ENCODE measurements around the gene DDIT3. TPM values are rescaled to one million over a fixed set of nuclear protein-coding genes. Genes with fewer than 3 reads are reported as not detected.

Gene DDIT3, protein sequence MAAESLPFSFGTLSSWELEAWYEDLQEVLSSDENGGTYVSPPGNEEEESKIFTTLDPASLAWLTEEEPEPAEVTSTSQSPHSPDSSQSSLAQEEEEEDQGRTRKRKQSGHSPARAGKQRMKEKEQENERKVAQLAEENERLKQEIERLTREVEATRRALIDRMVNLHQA
- total RNA-seq, result 6.3 and 6.7 TPM in 2 replicates

GRCh38 chr12:57520053-57520818 lies at the start of gene DDIT3:
Gene DDIT3 (minus strand): TSS chr12:57520514. CDS start chr12:57517406, 3,108 bp downstream.

GRCh38 chr12:57549909-57550640 lies 29.8 kb upstream of the DDIT3 start, which contains the start of gene KIF5A:
Gene KIF5A (plus strand): TSS chr12:57550044. CDS start chr12:57550272, 228 bp downstream.

GRCh38 chr12:57546438-57547287 lies 26.3 kb upstream of the DDIT3 start, which contains the start of gene DCTN2:
Gene DCTN2 (minus strand): TSS chr12:57547192. CDS start chr12:57547063, 129 bp downstream.

GRCh38 chr12:57522011-57522886 lies 1.9 kb upstream of the DDIT3 start, which contains the start of gene MBD6:
Gene MBD6 (plus strand): TSS chr12:57522824. CDS start chr12:57524304, 1,480 bp downstream.

GRCh38 chr12:57487597-57488401 lies 32.5 kb downstream of the DDIT3 start, which contains the start of gene MARS1:
Gene MARS1 (plus strand): TSS chr12:57488068. CDS start chr12:57488091, 23 bp downstream.

DNA sequence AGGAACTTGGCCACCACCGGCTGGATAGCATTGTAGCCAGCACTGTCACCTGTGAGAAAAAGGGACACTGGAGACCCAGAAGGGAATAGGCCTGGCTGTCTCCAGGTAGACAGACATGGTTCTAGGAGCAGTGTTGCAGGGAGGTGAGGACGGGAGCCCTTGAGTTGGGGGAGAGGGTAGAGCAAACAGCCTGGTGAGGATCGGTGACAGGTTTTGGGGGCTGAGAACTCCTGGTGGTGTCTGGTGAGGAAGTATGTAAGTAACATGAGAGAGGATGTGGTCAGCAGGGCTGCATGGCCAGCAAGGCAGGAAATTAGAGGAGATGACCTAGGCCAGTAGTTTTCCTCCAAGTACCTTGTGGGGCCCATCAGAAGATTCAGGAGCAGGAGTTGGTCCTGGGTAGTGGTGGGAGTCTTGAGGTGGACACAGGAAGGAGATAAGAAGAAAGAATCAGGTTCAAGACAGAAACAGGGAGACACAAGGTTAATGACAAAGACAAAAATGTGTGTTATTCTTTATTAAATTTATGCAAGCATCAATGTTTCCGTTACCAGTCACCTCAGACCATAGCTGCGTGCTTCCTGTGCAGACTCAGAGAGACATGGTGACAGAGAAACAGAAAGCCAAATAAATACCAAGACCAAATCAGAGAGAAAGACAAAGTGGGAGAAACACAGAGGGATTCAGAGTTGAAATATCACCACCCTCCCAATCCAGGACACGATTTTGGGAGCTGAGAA lies 40.8 kb downstream of the DDIT3 start, which contains the start of gene ARHGAP9:
Gene ARHGAP9, minus strand, starts transcription at position 491 of the 740 bp plus-strand sequence. Its CDS starts 460 bp downstream, at position 31.

Small RNA genes within 50 kb of the gene (small RNA-seq; reads per million reads assigned to genes)
- gene MIR616, result not detected

Other genes starting within 250 kb of the DDIT3 start
- 18.1 and 21.4 TPM in 2 replicates for gene R3HDM2, start 89.5 kb downstream of the DDIT3 start, total RNA-seq
- gene INHBC, start 85.7 kb downstream of the DDIT3 start, total RNA-seq, result not detected in 2 replicates
- gene INHBE, start 65.2 kb downstream of the DDIT3 start, total RNA-seq, result not detected in 2 replicates
- gene GLI1, start 60.7 kb downstream of the DDIT3 start, total RNA-seq, result 0.07 TPM in 1 of 2 replicates, not detected in the other
- 0.13 TPM in 1 of 2 replicates, not detected in the other for gene ARHGAP9, start 40.6 kb downstream of the DDIT3 start, total RNA-seq
- 139 and 141 TPM in 2 replicates for gene MARS1, start 32.4 kb downstream of the DDIT3 start, total RNA-seq
- gene MBD6, start 2.3 kb upstream of the DDIT3 start, total RNA-seq, result 8.5 and 12.6 TPM in 2 replicates
- gene DCTN2, start 26.7 kb upstream of the DDIT3 start, total RNA-seq, result 128 and 152 TPM in 2 replicates
- under 0.01 and 0.07 TPM in 2 replicates for gene KIF5A, start 29.5 kb upstream of the DDIT3 start, total RNA-seq
- 12.5 and 15.1 TPM in 2 replicates for gene PIP4K2C, start 70.7 kb upstream of the DDIT3 start, total RNA-seq
- 4.1 and 6.5 TPM in 2 replicates for gene DTX3, start 84.3 kb upstream of the DDIT3 start, total RNA-seq
- 2.2 and 2.7 TPM in 2 replicates for gene ARHGEF25, start 90.9 kb upstream of the DDIT3 start, total RNA-seq
- gene B4GALNT1, start 112.7 kb upstream of the DDIT3 start, total RNA-seq, result 0.14 and 0.27 TPM in 2 replicates
- 141 and 155 TPM in 2 replicates for gene OS9, start 173.6 kb upstream of the DDIT3 start, total RNA-seq
- gene AGAP2, start 218.2 kb upstream of the DDIT3 start, total RNA-seq, result 0.13 and 0.36 TPM in 2 replicates
- gene TSPAN31, start 224.5 kb upstream of the DDIT3 start, total RNA-seq, result 30.9 and 34.1 TPM in 2 replicates
- gene CDK4, start 231.8 kb upstream of the DDIT3 start, total RNA-seq, result 189 and 197 TPM in 2 replicates
- gene MARCHF9, start 234.6 kb upstream of the DDIT3 start, total RNA-seq, result 2.5 and 3.4 TPM in 2 replicates
- gene CYP27B1, start 246.6 kb upstream of the DDIT3 start, total RNA-seq, result 0.80 and 1.5 TPM in 2 replicates

All from thoracic aorta endothelial cell (primary cell).